PC-9 (cell line): ENCODE results near the gene ACOXL. TPM values are rescaled to one million over a fixed set of nuclear protein-coding genes. Genes with fewer than 3 reads are reported as not detected.

Experiments used
- BruUV-seq: library from RNA; stranded (reverse); fragments of 400-500 nt; replicated peaks from 2 replicates; lab custom pipeline; 2021; lab: Mats Ljungman, UMichigan
- CTCF ChIA-PET: fragments of 300-600 bp; sonication (Branson Sonifier 250); formaldehyde crosslinking; loops from one replicate; lab custom pipeline; 2022; ENCODE audit warnings: antibody characterized with exemption; lab: Charles Lee
- POLR2A ChIA-PET: fragments of 300-600 bp; sonication (Branson Sonifier 250); formaldehyde crosslinking; loops from one replicate; lab custom pipeline; 2022; ENCODE audit warnings: antibody characterized with exemption; ENCODE audit not compliant: unreplicated experiment; lab: Charles Lee
- DNase-seq, 2 experiments: peaks; one replicate each; pipeline versions ENCODE4 v3.0.0 to v3.0.0-alpha.2; 2015 to 2022; ENCODE audit warnings: mixed read lengths in 1 of 2
- H2AFZ ChIP-seq: fragments of 200-600 bp; sonication (generic); 2 replicates; pipeline ENCODE4 v1.8.1; 2017; ENCODE audit warnings: antibody characterized with exemption
- H3F3A ChIP-seq: fragments of 200-600 bp; sonication (generic); 2 replicates; pipeline ENCODE4 v1.8.1; 2017; ENCODE audit warnings: antibody characterized with exemption, mild to moderate bottlenecking, low read depth; ENCODE audit not compliant: insufficient read depth
- H3K27ac ChIP-seq: fragments of 200-600 bp; sonication (generic); 2 replicates; pipeline ENCODE4 v1.6.1; 2016; ENCODE audit warnings: mixed run types
- H3K27me3 ChIP-seq: fragments of 200-600 bp; sonication (generic); 2 replicates; pipeline ENCODE4 v1.6.1; 2016; ENCODE audit warnings: low read depth, mixed run types; ENCODE audit not compliant: insufficient read depth
- H3K36me3 ChIP-seq: fragments of 200-600 bp; sonication (generic); 2 replicates; pipeline ENCODE4 v1.6.1; 2016; ENCODE audit warnings: low read depth, mixed run types
- H3K4me1 ChIP-seq: fragments of 200-600 bp; sonication (generic); replicated peaks from 2 replicates; pipeline ENCODE4 v1.6.1; 2016; ENCODE audit warnings: mixed run types; ENCODE audit not compliant: insufficient read depth
- H3K4me2 ChIP-seq: fragments of 200-600 bp; sonication (generic); 2 replicates; pipeline ENCODE4 v1.6.1; 2017; ENCODE audit warnings: mixed run types
- H3K4me3 ChIP-seq: fragments of 200-600 bp; sonication (generic); 2 replicates; pipeline ENCODE4 v1.6.1; 2016; ENCODE audit warnings: mixed run types
- H3K79me2 ChIP-seq: fragments of 200-600 bp; sonication (generic); 2 replicates; pipeline ENCODE4 v1.6.1; 2017; ENCODE audit warnings: low read depth, mixed run types
- H3K9me2 ChIP-seq: fragments of 200-600 bp; sonication (generic); 2 replicates; pipeline ENCODE4 v1.8.1; 2017; ENCODE audit warnings: mild to moderate bottlenecking; ENCODE audit not compliant: insufficient read depth
- H3K9me3 ChIP-seq: fragments of 200-600 bp; sonication (generic); 2 replicates; pipeline ENCODE4 v1.8.1; 2016; ENCODE audit warnings: low read depth; ENCODE audit not compliant: insufficient read depth
- H4K20me1 ChIP-seq: fragments of 200-600 bp; sonication (generic); 2 replicates; pipeline ENCODE4 v1.8.1; 2017; ENCODE audit not compliant: insufficient read depth
- EZH2 ChIP-seq: fragments of 200-600 bp; sonication (generic); IDR thresholded peaks from 2 replicates; pipeline ENCODE4 v1.8.0; 2017; ENCODE audit warnings: antibody characterized with exemption, low read depth
- intact Hi-C: fragments of 100-400 bp; cut with micrococcal nuclease; formaldehyde crosslinking; loops from one replicate; pipeline ENCODE4 v1.10.0; 2022; ENCODE audit not compliant: unreplicated experiment
- total RNA-seq: library from RNA; stranded (reverse); gene quantifications from 2 replicates; pipeline ENCODE4 v1.2.3, GENCODE V29; 2021
- TF ChIP-seq, protein P1 (sequence below): fragments of 200-600 bp; sonication (generic); conservative IDR thresholded peaks from 2 replicates; pipeline ENCODE4 v1.6.1; 2017; ENCODE audit warnings: mixed run types, antibody characterized with exemption, mild to moderate bottlenecking, moderate library complexity

ACOXL gene
- total RNA-seq, 1 experiment from 2014 or later = 10.7 TPM

GRCh38 chr2:111140815-111141214 is 408.4 kb downstream of the ACOXL start:
- no peak for DNase-seq
- intact Hi-C loops = no loop called here
- no peaks in the 10 kb centered on the region for H3K9me3 ChIP-seq
- POLR2A ChIA-PET = no interaction called here
- no peak overlapping the region for H3K4me2 ChIP-seq
- H2AFZ ChIP-seq = no peak overlapping the region
- BruUV-seq = no TSS peak
- 0 out of 2 replicates have a peak, but pooled peaks cover 9% of the 10 kb centered on the region for H3F3A ChIP-seq
- H3K79me2 ChIP-seq = peaks cover 46% of the 10 kb centered on the region
- H3K4me1 ChIP-seq = 0 out of 2 replicates have a peak, but pooled peaks cover 10% of the 10 kb centered on the region
- H3K27ac ChIP-seq = no peak overlapping the region
- CTCF ChIA-PET = no interaction called here
- no peak overlapping the region for H3K4me3 ChIP-seq
- TF ChIP-seq EZH2 = no peak
- TF ChIP-seq, protein P1, sequence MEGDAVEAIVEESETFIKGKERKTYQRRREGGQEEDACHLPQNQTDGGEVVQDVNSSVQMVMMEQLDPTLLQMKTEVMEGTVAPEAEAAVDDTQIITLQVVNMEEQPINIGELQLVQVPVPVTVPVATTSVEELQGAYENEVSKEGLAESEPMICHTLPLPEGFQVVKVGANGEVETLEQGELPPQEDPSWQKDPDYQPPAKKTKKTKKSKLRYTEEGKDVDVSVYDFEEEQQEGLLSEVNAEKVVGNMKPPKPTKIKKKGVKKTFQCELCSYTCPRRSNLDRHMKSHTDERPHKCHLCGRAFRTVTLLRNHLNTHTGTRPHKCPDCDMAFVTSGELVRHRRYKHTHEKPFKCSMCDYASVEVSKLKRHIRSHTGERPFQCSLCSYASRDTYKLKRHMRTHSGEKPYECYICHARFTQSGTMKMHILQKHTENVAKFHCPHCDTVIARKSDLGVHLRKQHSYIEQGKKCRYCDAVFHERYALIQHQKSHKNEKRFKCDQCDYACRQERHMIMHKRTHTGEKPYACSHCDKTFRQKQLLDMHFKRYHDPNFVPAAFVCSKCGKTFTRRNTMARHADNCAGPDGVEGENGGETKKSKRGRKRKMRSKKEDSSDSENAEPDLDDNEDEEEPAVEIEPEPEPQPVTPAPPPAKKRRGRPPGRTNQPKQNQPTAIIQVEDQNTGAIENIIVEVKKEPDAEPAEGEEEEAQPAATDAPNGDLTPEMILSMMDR = no peak
- no peaks in the 10 kb centered on the region for H3K9me2 ChIP-seq
- H3K36me3 ChIP-seq = peaks cover 10% of the 10 kb centered on the region; the same call in 1 of the 2 replicates
- H4K20me1 ChIP-seq = no peaks in the 10 kb centered on the region; the same call in 1 of the 2 replicates
- no peaks in the 10 kb centered on the region for H3K27me3 ChIP-seq

- no peak overlapping the region for H2AFZ ChIP-seq
- peaks cover 10% of the 10 kb centered on the region; the same call in 1 of the 2 replicates for H3K36me3 ChIP-seq
- BruUV-seq = no TSS peak
- TF ChIP-seq, protein P1 = no peak
- TF ChIP-seq EZH2 = no peak
- 0 out of 2 replicates have a peak, but pooled peaks cover 10% of the 10 kb centered on the region for H3K4me1 ChIP-seq
- no peaks in the 10 kb centered on the region; the same call in 1 of the 2 replicates for H4K20me1 ChIP-seq
- H3K4me3 ChIP-seq = no peak overlapping the region
- H3K9me3 ChIP-seq = no peaks in the 10 kb centered on the region
- peaks cover 34% of the 10 kb centered on the region for H3K79me2 ChIP-seq
- H3K9me2 ChIP-seq = no peaks in the 10 kb centered on the region
- 0 out of 2 replicates have a peak, but pooled peaks cover 9% of the 10 kb centered on the region for H3F3A ChIP-seq
- intact Hi-C loops = no loop called here
- ChIA-PET CTCF (no interaction called here), POLR2A (no interaction called here)
- H3K27me3 ChIP-seq = no peaks in the 10 kb centered on the region
- peak in 1 of 2 experiments; percentile 16 for DNase-seq
- no peak overlapping the region for H3K27ac ChIP-seq
- no peak overlapping the region for H3K4me2 ChIP-seq
These were observed 409.7 kb downstream of the ACOXL start for GRCh38 chr2:111142101-111142500.

DNA sequence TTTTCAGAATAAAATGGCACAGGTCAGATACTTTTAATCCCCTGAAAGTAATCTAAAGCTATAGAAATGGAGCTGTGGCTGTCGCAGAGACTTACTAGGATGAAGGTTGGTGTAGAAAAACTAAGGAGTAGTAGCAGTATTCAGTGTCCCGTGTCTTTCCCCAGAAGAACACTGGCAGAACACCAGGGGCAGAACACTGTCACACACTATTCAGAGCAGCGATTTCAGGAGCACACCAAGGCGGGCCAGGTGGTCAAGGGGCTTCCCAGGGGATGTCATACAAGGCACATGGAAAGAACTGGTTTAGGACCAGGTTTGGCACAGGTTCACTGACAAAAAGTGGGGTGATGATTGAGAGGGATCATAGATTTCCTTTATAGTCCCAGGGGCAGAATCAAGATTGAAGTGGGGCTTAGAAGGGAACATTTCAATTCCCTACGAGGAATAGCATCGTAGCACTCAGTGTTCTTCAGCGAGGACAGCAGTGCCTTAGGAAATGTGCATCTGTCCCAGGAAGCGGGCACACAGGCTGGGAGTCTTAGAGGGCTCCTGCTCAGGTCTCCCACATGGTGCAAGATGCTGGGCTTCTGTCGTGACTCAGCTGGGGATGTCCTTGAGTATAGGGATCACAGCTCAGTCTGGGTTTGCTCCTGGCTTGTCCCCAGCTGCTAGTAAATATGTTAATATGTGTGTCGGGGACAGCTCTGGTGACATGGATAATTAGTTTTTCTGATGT is 410.9 kb downstream of the ACOXL start:
- 0 out of 2 replicates have a peak, but pooled peaks cover 10% of the 10 kb centered on the region for H3K4me1 ChIP-seq
- H4K20me1 ChIP-seq = no peaks in the 10 kb centered on the region; the same call in 1 of the 2 replicates
- H3K27me3 ChIP-seq = no peaks in the 10 kb centered on the region
- POLR2A ChIA-PET = no interaction called here
- CTCF ChIA-PET = no interaction called here
- no peak overlapping the region for H3K27ac ChIP-seq
- TF ChIP-seq, protein P1 = no peak
- H3K79me2 ChIP-seq = peaks cover 27% of the 10 kb centered on the region
- H3K4me3 ChIP-seq = no peak overlapping the region
- 0 out of 2 replicates have a peak, but pooled peaks cover 9% of the 10 kb centered on the region for H3F3A ChIP-seq
- intact Hi-C loops = no loop called here
- no peak overlapping the region for H3K4me2 ChIP-seq
- no peak for DNase-seq
- H3K9me3 ChIP-seq = no peaks in the 10 kb centered on the region
- no peaks in the 10 kb centered on the region for H3K9me2 ChIP-seq
- H2AFZ ChIP-seq = no peak overlapping the region
- BruUV-seq = no TSS peak
- H3K36me3 ChIP-seq = peaks cover 10% of the 10 kb centered on the region; the same call in 1 of the 2 replicates
